Keratinocyte (primary cell): Measurements from ENCODE around the gene MYH9. TPM values are rescaled to one million over a fixed set of nuclear protein-coding genes. Genes with fewer than 3 reads are reported as not detected.

Experiments
- DNase-seq: peaks from one replicate; pipeline ENCODE4 v3.0.0-alpha.2; 2011; ENCODE audit warnings: low read depth, missing footprints, low spot score
- FAIRE-seq: peaks from 2 replicates; lab custom pipeline; 2011; peaks lifted over from hg19 to GRCh38; lab: Jason Lieb, UNC
- H2AFZ ChIP-seq: 2 replicates; pipeline ENCODE4 v1.6.0; 2012; ENCODE audit warnings: low read length, control low read depth, inconsistent platforms; ENCODE audit not compliant: control insufficient read depth
- H3K27ac ChIP-seq: 2 replicates; pipeline ENCODE4 v1.5.1; 2011; ENCODE audit warnings: low read length; ENCODE audit not compliant: control insufficient read depth, insufficient read depth
- H3K27me3 ChIP-seq: 3 replicates; pipeline ENCODE4 v1.6.0; 2011; ENCODE audit warnings: low read length; ENCODE audit not compliant: control insufficient read depth, insufficient read depth; ENCODE audit errors: extremely low read depth
- H3K36me3 ChIP-seq, 2 experiments: 2 replicates in 1 of 2; 3 replicates in 1 of 2; pipeline ENCODE4 v1.5.1; 2011; ENCODE audit warnings: low read length in 2 of 2, mild to moderate bottlenecking in 1 of 2; ENCODE audit not compliant: control insufficient read depth in 2 of 2, insufficient read depth in 2 of 2; ENCODE audit errors: extremely low read depth in 1 of 2
- H3K4me1 ChIP-seq: 3 replicates; pipeline ENCODE4 v1.5.1; 2011; ENCODE audit warnings: low read length; ENCODE audit not compliant: control insufficient read depth, insufficient read depth; ENCODE audit errors: extremely low read depth
- H3K4me2 ChIP-seq: 3 replicates; pipeline ENCODE4 v1.6.0; 2011; ENCODE audit warnings: low read depth, low read length; ENCODE audit not compliant: control insufficient read depth, insufficient read depth; ENCODE audit errors: extremely low read depth
- H3K4me3 ChIP-seq, 3 experiments: fragments of 200-600 bp in 1 of 3; sonication (generic) in 1 of 3; 2 replicates in 2 of 3; 3 replicates in 1 of 3; pipeline ENCODE4 v1.5.1; 2011 to 2016; ENCODE audit warnings: low read length in 3 of 3, mild to moderate bottlenecking in 3 of 3, control low read depth in 2 of 3, inconsistent platforms in 1 of 3, low read depth in 1 of 3, mixed read lengths in 1 of 3, mixed run types in 1 of 3, moderate library complexity in 1 of 3; ENCODE audit not compliant: control insufficient read depth in 2 of 3, insufficient read depth in 2 of 3; ENCODE audit errors: extremely low read depth in 1 of 3
- H3K79me2 ChIP-seq: 2 replicates; pipeline ENCODE4 v1.6.0; 2012; ENCODE audit warnings: low read length; ENCODE audit not compliant: control insufficient read depth, insufficient read depth
- H3K9ac ChIP-seq: 3 replicates; pipeline ENCODE4 v1.6.0; 2011; ENCODE audit warnings: low read length; ENCODE audit not compliant: control insufficient read depth, insufficient read depth; ENCODE audit errors: extremely low read depth
- H3K9me1 ChIP-seq: 3 replicates; pipeline ENCODE4 v1.6.0; 2011; ENCODE audit warnings: low read length; ENCODE audit not compliant: control insufficient read depth, insufficient read depth; ENCODE audit errors: extremely low read depth
- H3K9me3 ChIP-seq: 2 replicates; pipeline ENCODE4 v1.5.1; 2012; ENCODE audit warnings: low read depth, low read length; ENCODE audit not compliant: control insufficient read depth
- H4K20me1 ChIP-seq: 3 replicates; pipeline ENCODE4 v1.6.0; 2011; ENCODE audit warnings: low read length; ENCODE audit not compliant: control insufficient read depth, insufficient read depth; ENCODE audit errors: extremely low read depth
- CTCF ChIP-seq, 3 experiments: IDR thresholded peaks in 1 of 3; conservative IDR thresholded peaks in 1 of 3; optimal IDR thresholded peaks in 1 of 3; 2 replicates in 2 of 3; 3 replicates in 1 of 3; pipeline versions ENCODE3 to v1.5.1; 2011; ENCODE audit warnings: low read length in 3 of 3, mild to moderate bottlenecking in 3 of 3, moderate library complexity in 2 of 3, control low read depth in 1 of 3, inconsistent platforms in 1 of 3; ENCODE audit not compliant: insufficient read depth in 2 of 3; ENCODE audit errors: extremely low read depth in 1 of 3
- EZH2 ChIP-seq: IDR thresholded peaks from one replicate; pipeline ENCODE4 v1.6.1; 2012; ENCODE audit warnings: inconsistent platforms, mild to moderate bottlenecking, low read length, moderate library complexity
- dilution Hi-C: fragments of 300-500 bp; cut with MboI; formaldehyde crosslinking; loops from one replicate; pipeline ENCODE4 v1.7.0; 2020; ENCODE audit warnings: low sequenced_read_pairs; ENCODE audit not compliant: extremely low pct_ligation_motif_present
- polyA plus RNA-seq, 5 experiments: library from polyadenylated mRNA; depleted of rRNA in 3 of 5; stranded (reverse) in 3 of 5; stranded (forward) in 1 of 5; unstranded in 1 of 5; fragments of >200 nt; gene quantifications; 1 replicate in 1 of 5; 2 replicates in 3 of 5; 3 replicates in 1 of 5; pipeline versions ENCODE4 v1.2.1 to v1.2.3, GENCODE V29; 2011 to 2012; ENCODE audit warnings: missing spikeins in 2 of 5, low read depth in 1 of 5, low replicate concordance in 1 of 5

Gene MYH9
- polyA plus RNA-seq, 1 donor (not counting 4 experiments of a cell fraction or from before 2014, with no cell fraction given) = 351 TPM

- Histone ChIP-seq H4K20me1 (peaks cover 35% of the 10 kb centered on the region), H3K79me2 (peaks cover 82% of the 10 kb centered on the region)
These were observed 81.5 kb downstream of the MYH9 start for GRCh38 chr22:36306227-36306626.

GRCh38 chr22:36305813-36306212 is 82.0 kb downstream of the MYH9 start:
- no peaks in the 10 kb centered on the region for H3K9me3 ChIP-seq
- peaks cover 82% of the 10 kb centered on the region for H3K79me2 ChIP-seq
- H3K27ac ChIP-seq = no peak overlapping the region
- no peak overlapping the region for H3K4me2 ChIP-seq
- no peaks in the 10 kb centered on the region for H3K9me1 ChIP-seq
- no peak overlapping the region for H2AFZ ChIP-seq
- dilution Hi-C loops = no loop called here
- H4K20me1 ChIP-seq = peaks cover 36% of the 10 kb centered on the region
- peaks cover 72 to 79% of the 10 kb centered on the region in 2 experiments for H3K36me3 ChIP-seq
- no peak for FAIRE-seq
- no peak overlapping the region for H3K9ac ChIP-seq
- H3K27me3 ChIP-seq = no peaks in the 10 kb centered on the region
- H3K4me3 ChIP-seq = no peak overlapping the region
- TF ChIP-seq CTCF (optimal IDR thresholded peaks at IDR 0.05 in 1 of 3, IDR thresholded peaks at IDR 0.05 in 1 of 3, conservative IDR thresholded peaks at IDR 0.05 in 1 of 3; ENCODE audit: extremely low read depth in 1 of 3, insufficient read depth in 2 of 3, low read length in 3 of 3) (no peak), EZH2 (no peak)
- no peak for DNase-seq
- no peaks in the 10 kb centered on the region for H3K4me1 ChIP-seq

More at GRCh38 chr22:36306227-36306626, 81.5 kb downstream of the MYH9 start:
- dilution Hi-C loops = no loop called here
- H3K27ac ChIP-seq = no peak overlapping the region
- H3K36me3 ChIP-seq = peaks cover 74 to 79% of the 10 kb centered on the region in 2 experiments
- DNase-seq (no peak), FAIRE-seq (no peak)
- TF ChIP-seq EZH2 (no peak), CTCF (optimal IDR thresholded peaks at IDR 0.05 in 1 of 3, IDR thresholded peaks at IDR 0.05 in 1 of 3, conservative IDR thresholded peaks at IDR 0.05 in 1 of 3; ENCODE audit: extremely low read depth in 1 of 3, insufficient read depth in 2 of 3, low read length in 3 of 3) (no peak)
- H3K4me1 ChIP-seq = no peaks in the 10 kb centered on the region
- H3K4me2 ChIP-seq = no peak overlapping the region
- no peak overlapping the region for H3K4me3 ChIP-seq
- no peak overlapping the region for H2AFZ ChIP-seq
- H3K9ac ChIP-seq = no peak overlapping the region
- H3K9me1 ChIP-seq = no peaks in the 10 kb centered on the region
- no peaks in the 10 kb centered on the region for H3K9me3 ChIP-seq
- no peaks in the 10 kb centered on the region for H3K27me3 ChIP-seq
